Psoas muscle (tissue), 8 donors: ENCODE results near the gene GPR78. TPM values are rescaled to one million over a fixed set of nuclear protein-coding genes. Genes with fewer than 3 reads are reported as not detected.

Experiments
- ATAC-seq, 4 donors: fragments of 200-7000 bp; cut with Tn5 transposase; one replicate each; pipeline ENCODE4 v1.9.1; 2020; ENCODE audit warnings: moderate library complexity in 3 of 4, mild to moderate bottlenecking in 2 of 4
- DNase-seq, 2 donors: peaks; one replicate each; pipeline ENCODE4 v3.0.0-alpha.2; 2020
- H3K27ac ChIP-seq: fragments of 200-600 bp; one replicate; pipeline ENCODE4 v1.8.0; 2022
- H3K27me3 ChIP-seq, 3 donors: fragments of 200-600 bp in 1 of 3; one replicate each; pipeline versions ENCODE4 v1.6.1 to v1.8.0; 2013 to 2022; ENCODE audit warnings: low read length in 2 of 3, mild to moderate bottlenecking in 2 of 3, moderate library complexity in 1 of 3; ENCODE audit not compliant: insufficient read depth in 3 of 3
- H3K36me3 ChIP-seq, 2 donors: fragments of 200-600 bp in 1 of 2; one replicate each; pipeline versions ENCODE4 v1.6.1 to v1.8.0; 2013 to 2022; ENCODE audit warnings: low read depth in 1 of 2, mild to moderate bottlenecking in 1 of 2, moderate library complexity in 1 of 2; ENCODE audit not compliant: insufficient read depth in 1 of 2
- H3K4me1 ChIP-seq: fragments of 200-600 bp; one replicate; pipeline ENCODE4 v1.8.0; 2022
- H3K4me3 ChIP-seq: fragments of 200-600 bp; one replicate; pipeline ENCODE4 v1.8.0; 2022; ENCODE audit warnings: mild to moderate bottlenecking
- H3K9me3 ChIP-seq: fragments of 200-600 bp; one replicate; pipeline ENCODE4 v1.8.0; 2022
- WGBS, 3 donors: extraction: QIAGEN DNeasy Blood & Tissue Kit; methylation state at CpG; one replicate each; pipeline versions ENCODE4 v1.1.6 to v1.1.7; 2013; 5-methylcytosine and 5-hydroxymethylcytosine counted together
- intact Hi-C, 2 donors: fragments of 100-400 bp; cut with DNase I; formaldehyde crosslinking; loops; one replicate each; pipeline versions ENCODE4 v1.11.0 to v1.14.2; 2022
- polyA plus RNA-seq, 3 donors: library from polyadenylated mRNA; stranded (reverse); fragments of 200-250 nt; gene quantifications; one replicate each; pipeline ENCODE4 v1.2.3, GENCODE V29; 2013
- total RNA-seq, 4 donors: library from RNA; stranded (reverse); fragmentation: NEBNext Ultra II Directional in 2 of 4; extraction: Animal tissue kit (Norgen Biotek cat#: 25700) in 2 of 4; gene quantifications; one replicate each; pipeline versions ENCODE4 v1.2.1 to v1.2.4, GENCODE V29; 2021 to 2023
- TF ChIP-seq, protein P1 (sequence below): fragments of 200-600 bp; IDR thresholded peaks from one replicate; pipeline ENCODE4 v1.8.0; 2022; ENCODE audit warnings: antibody characterized with exemption
- donor health status: healthy with polysubstance abuse.
- donor health status: DM: no; HTN: no; CAD: no; lungs with moderate emphysema.
- donor health status: Bipolar disorder and iron deficiency.
- donor health status: healthy.
- donor health status: DM: yes; HTN: yes; CAD: no.
- donor health status: DM: no; HTN: no; CAD: no.
- donor health status: DM: no; HTN: no; CAD: no.
- donor health status: DM: yes; HTN: yes; CAD: no.

Gene GPR78
- total and polyA plus RNA-seq, 7 donors: not detected

DNA sequence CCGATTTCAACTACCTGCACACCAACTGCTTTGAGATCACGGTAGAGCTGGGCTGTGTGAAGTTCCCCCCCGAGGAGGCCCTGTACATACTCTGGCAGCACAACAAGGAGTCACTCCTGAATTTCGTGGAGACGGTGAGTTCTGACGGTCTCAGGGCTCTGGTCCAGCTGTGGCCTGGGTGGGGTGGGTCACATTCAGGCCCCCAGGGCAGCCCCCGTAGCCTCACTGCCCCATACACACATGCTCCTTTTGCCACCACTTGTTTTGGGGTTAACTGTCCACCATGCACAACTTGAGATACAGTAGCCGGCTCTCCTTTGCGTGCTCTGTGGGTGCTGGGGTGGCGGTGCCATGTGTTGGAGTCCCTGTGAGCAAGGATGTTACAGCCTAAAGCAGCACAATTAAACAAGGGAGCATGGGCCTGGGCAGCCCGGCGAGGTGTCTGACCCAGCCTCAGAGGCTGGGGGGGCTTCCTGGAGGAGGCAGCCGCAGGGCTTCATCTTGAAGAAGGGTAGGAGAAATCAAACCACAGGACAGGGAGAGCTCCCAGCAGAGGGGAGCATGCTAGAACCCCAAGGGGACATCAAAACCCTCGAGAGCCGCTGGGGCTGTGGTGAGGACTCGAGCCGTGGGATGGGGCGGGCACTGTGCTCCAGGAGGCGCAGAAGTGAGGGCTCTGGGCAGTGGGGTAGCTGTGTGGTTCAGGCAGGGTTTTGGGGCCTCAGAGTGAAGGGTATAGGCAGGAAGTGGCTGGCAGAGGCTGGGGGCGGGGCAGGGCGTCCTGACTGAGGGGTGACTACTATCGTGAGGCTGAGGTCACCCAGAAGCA, 34.4 kb downstream of the GPR78 start:
- Histone ChIP-seq H3K4me1 (no peaks in the 10 kb centered on the region), H3K4me3 (no peak overlapping the region), H3K36me3 (no peaks in the 10 kb centered on the region), H3K27ac (no peak overlapping the region), H3K9me3 (no peaks in the 10 kb centered on the region), H3K27me3 (peaks cover 0 to 4% (median 0%) of the 10 kb centered on the region in 3 donors)
- ATAC-seq (no peak), DNase-seq (peak in 1 of 2 donors; percentile 29)
- TF ChIP-seq, protein P1, sequence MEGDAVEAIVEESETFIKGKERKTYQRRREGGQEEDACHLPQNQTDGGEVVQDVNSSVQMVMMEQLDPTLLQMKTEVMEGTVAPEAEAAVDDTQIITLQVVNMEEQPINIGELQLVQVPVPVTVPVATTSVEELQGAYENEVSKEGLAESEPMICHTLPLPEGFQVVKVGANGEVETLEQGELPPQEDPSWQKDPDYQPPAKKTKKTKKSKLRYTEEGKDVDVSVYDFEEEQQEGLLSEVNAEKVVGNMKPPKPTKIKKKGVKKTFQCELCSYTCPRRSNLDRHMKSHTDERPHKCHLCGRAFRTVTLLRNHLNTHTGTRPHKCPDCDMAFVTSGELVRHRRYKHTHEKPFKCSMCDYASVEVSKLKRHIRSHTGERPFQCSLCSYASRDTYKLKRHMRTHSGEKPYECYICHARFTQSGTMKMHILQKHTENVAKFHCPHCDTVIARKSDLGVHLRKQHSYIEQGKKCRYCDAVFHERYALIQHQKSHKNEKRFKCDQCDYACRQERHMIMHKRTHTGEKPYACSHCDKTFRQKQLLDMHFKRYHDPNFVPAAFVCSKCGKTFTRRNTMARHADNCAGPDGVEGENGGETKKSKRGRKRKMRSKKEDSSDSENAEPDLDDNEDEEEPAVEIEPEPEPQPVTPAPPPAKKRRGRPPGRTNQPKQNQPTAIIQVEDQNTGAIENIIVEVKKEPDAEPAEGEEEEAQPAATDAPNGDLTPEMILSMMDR: no peak
- intact Hi-C loops: no loop called here
- WGBS, 3 donors: 83 to 84% (median 83%) methylated on average over 22 of the region's 22 CpGs

GRCh38 chr4:8615366-8615765, 35.2 kb downstream of the GPR78 start:
- H3K27ac ChIP-seq: no peak overlapping the region
- H3K9me3 ChIP-seq: no peaks in the 10 kb centered on the region
- TF ChIP-seq, protein P1: no peak
- intact Hi-C loops: no loop called here
- ATAC-seq: no peak
- H3K36me3 ChIP-seq: no peaks in the 10 kb centered on the region
- DNase-seq: peak in 1 of 2 donors; percentile 9
- H3K4me1 ChIP-seq: no peaks in the 10 kb centered on the region
- H3K27me3 ChIP-seq: peaks cover 0 to 4% (median 0%) of the 10 kb centered on the region in 3 donors
- H3K4me3 ChIP-seq: no peak overlapping the region
- WGBS, 3 donors: 82 to 91% (median 84%) methylated on average over 12 to 13 of the region's 13 CpGs

- Histone ChIP-seq H3K27me3 (peaks cover 0 to 4% (median 0%) of the 10 kb centered on the region in 3 donors), H3K9me3 (no peaks in the 10 kb centered on the region), H3K27ac (no peak overlapping the region), H3K4me3 (no peak overlapping the region), H3K36me3 (no peaks in the 10 kb centered on the region), H3K4me1 (no peaks in the 10 kb centered on the region)
- WGBS, 3 donors: 79 to 86% (median 85%) methylated on average over 26 of the region's 26 CpGs
- DNase-seq: peak in 1 of 2 donors; percentile 30
- intact Hi-C loops: no loop called here
- TF ChIP-seq, protein P1: no peak
- no peak for ATAC-seq
Observed at GRCh38 chr4:8615921-8616787, 36.0 kb downstream of the GPR78 start.

GRCh38 chr4:8616831-8617230, 36.6 kb downstream of the GPR78 start:
- DNase-seq (peak; percentile 3 to 22), ATAC-seq (no peak)
- Histone ChIP-seq H3K4me3 (no peak overlapping the region), H3K4me1 (no peaks in the 10 kb centered on the region), H3K27ac (no peak overlapping the region), H3K27me3 (peaks cover 0 to 4% (median 0%) of the 10 kb centered on the region in 3 donors), H3K9me3 (no peaks in the 10 kb centered on the region), H3K36me3 (no peaks in the 10 kb centered on the region)
- intact Hi-C loops: no loop called here
- TF ChIP-seq, protein P1: no peak
- WGBS, 3 donors: 43 to 48% (median 46%) methylated on average over 16 of the region's 16 CpGs
